HEK293 (cell line): ENCODE results near the gene ZNF438.

ENCODE experiments used
- CTCF ChIA-PET: fragments of 350-600 bp; formaldehyde crosslinking; extraction: SDS; loops from one replicate; lab custom pipeline; 2021; ENCODE audit warnings: antibody characterized with exemption; lab: Yijun Ruan, JAX
- POLR2A ChIA-PET: fragments of 300-600 bp; formaldehyde crosslinking; extraction: SDS; loops from one replicate; lab custom pipeline; 2020; ENCODE audit warnings: antibody characterized with exemption, inconsistent platforms; lab: Yijun Ruan, JAX
- H3K27ac ChIP-seq: fragments of 200-500 bp; sonication (Bioruptor generic); 2 replicates; pipeline ENCODE4 v1.5.1; 2014; ENCODE audit warnings: low read depth, low read length, control low read depth, inconsistent platforms; ENCODE audit errors: extremely low read depth
- H3K36me3 ChIP-seq, 2 experiments: fragments of 200-500 bp in 1 of 2; sonication (Bioruptor generic) in 1 of 2; 1 replicate in 1 of 2; 2 replicates in 1 of 2; pipeline ENCODE4 v1.5.1; 2014 to 2017; ENCODE audit warnings: inconsistent platforms in 2 of 2, low read length in 2 of 2; ENCODE audit not compliant: control insufficient read depth in 2 of 2, insufficient read depth in 1 of 2
- H3K4me1 ChIP-seq: fragments of 200-500 bp; sonication (Bioruptor generic); 2 replicates; pipeline ENCODE4 v1.5.1; 2014; ENCODE audit warnings: mild to moderate bottlenecking, low read length, inconsistent platforms; ENCODE audit not compliant: control insufficient read depth, insufficient read depth
- H3K4me3 ChIP-seq: 2 replicates; pipeline ENCODE4 v1.5.1; 2011; ENCODE audit warnings: low read depth, mild to moderate bottlenecking, control low read depth, low read length, moderate library complexity
- H3K9me3 ChIP-seq: fragments of 200-500 bp; sonication (Bioruptor generic); 2 replicates; pipeline ENCODE4 v1.5.1; 2014; ENCODE audit warnings: low read depth, low read length, inconsistent platforms; ENCODE audit not compliant: control insufficient read depth, insufficient read depth
- EGR2 ChIP-seq: fragments of 450-650 bp; formaldehyde crosslinking; IDR thresholded peaks from 2 replicates; pipeline ENCODE4 v1.5.1; 2016; ENCODE audit warnings: low read depth, missing biosample characterization, missing genetic modification characterization
- ELK4 ChIP-seq: IDR thresholded peaks from 2 replicates; pipeline ENCODE4 v1.6.1; 2011; ENCODE audit warnings: mild to moderate bottlenecking, low read depth, low read length, borderline replicate concordance
- HOXA7 ChIP-seq: sonication (generic); formaldehyde crosslinking; IDR thresholded peaks from 2 replicates; pipeline ENCODE4 v1.8.1; 2022; ENCODE audit warnings: missing genetic modification reagents, borderline replicate concordance
- IKZF3 ChIP-seq: fragments of 450-650 bp; IDR thresholded peaks from 2 replicates; pipeline ENCODE4 v1.5.0; 2018; ENCODE audit warnings: missing biosample characterization, mild to moderate bottlenecking, missing genetic modification characterization, moderate library complexity
- KLF1 ChIP-seq: fragments of 450-650 bp; formaldehyde crosslinking; IDR thresholded peaks from 2 replicates; pipeline ENCODE4 v1.5.1; 2016; ENCODE audit warnings: missing biosample characterization, missing genetic modification characterization
- OVOL3 ChIP-seq: fragments of 450-650 bp; formaldehyde crosslinking; IDR thresholded peaks from 2 replicates; pipeline ENCODE4 v1.5.1; 2016; ENCODE audit warnings: missing biosample characterization, missing genetic modification characterization
- REPIN1 ChIP-seq: fragments of 450-650 bp; formaldehyde crosslinking; IDR thresholded peaks from 2 replicates; pipeline ENCODE4 v1.5.1; 2017; ENCODE audit warnings: missing biosample characterization, missing genetic modification characterization, low read depth
- SCRT2 ChIP-seq: fragments of 450-650 bp; formaldehyde crosslinking; IDR thresholded peaks from 2 replicates; pipeline ENCODE4 v1.5.1; 2016; ENCODE audit warnings: missing biosample characterization, missing genetic modification characterization
- TCF7L2 ChIP-seq: IDR thresholded peaks from 2 replicates; pipeline ENCODE4 v1.6.1; 2011; ENCODE audit warnings: low read depth, mild to moderate bottlenecking, inconsistent platforms, low read length, moderate library complexity, borderline replicate concordance
- ZBTB1 ChIP-seq: fragments of 450-650 bp; formaldehyde crosslinking; IDR thresholded peaks from 2 replicates; pipeline ENCODE4 v1.5.1; 2016; ENCODE audit warnings: missing biosample characterization, missing genetic modification characterization
- ZBTB7A ChIP-seq: fragments of 450-650 bp; formaldehyde crosslinking; IDR thresholded peaks from 2 replicates; pipeline ENCODE4 v1.5.1; 2016; ENCODE audit warnings: low read depth, missing biosample characterization, missing genetic modification characterization
- ZEB2 ChIP-seq: fragments of 450-650 bp; formaldehyde crosslinking; IDR thresholded peaks from 2 replicates; pipeline ENCODE4 v1.5.1; 2016; ENCODE audit warnings: missing biosample characterization, missing genetic modification characterization
- ZFP41 ChIP-seq: fragments of 450-650 bp; formaldehyde crosslinking; IDR thresholded peaks from 2 replicates; pipeline ENCODE4 v1.5.1; 2016; ENCODE audit warnings: missing biosample characterization, missing genetic modification characterization, borderline replicate concordance
- ZNF157 ChIP-seq: fragments of 450-650 bp; formaldehyde crosslinking; IDR thresholded peaks from 2 replicates; pipeline ENCODE4 v1.5.1; 2016; ENCODE audit warnings: missing biosample characterization, missing genetic modification characterization
- ZNF175 ChIP-seq: fragments of 450-650 bp; formaldehyde crosslinking; IDR thresholded peaks from 2 replicates; pipeline ENCODE4 v1.5.1; 2016; ENCODE audit warnings: missing biosample characterization, missing genetic modification characterization
- ZNF223 ChIP-seq: fragments of 450-650 bp; formaldehyde crosslinking; IDR thresholded peaks from 2 replicates; pipeline ENCODE4 v1.5.1; 2016; ENCODE audit warnings: missing biosample characterization, missing genetic modification characterization
- ZNF366 ChIP-seq: fragments of 450-650 bp; formaldehyde crosslinking; conservative IDR thresholded peaks from 2 replicates; pipeline ENCODE4 v1.5.1; 2016; ENCODE audit warnings: missing biosample characterization, missing genetic modification characterization
- ZNF398 ChIP-seq: fragments of 450-650 bp; formaldehyde crosslinking; IDR thresholded peaks from 2 replicates; pipeline ENCODE4 v1.5.1; 2017; ENCODE audit warnings: missing biosample characterization, missing genetic modification characterization
- ZNF518A ChIP-seq: fragments of 450-650 bp; formaldehyde crosslinking; conservative IDR thresholded peaks from 2 replicates; pipeline ENCODE4 v1.5.1; 2016; ENCODE audit warnings: low read depth, missing biosample characterization, missing genetic modification characterization
- ZNF529 ChIP-seq: fragments of 450-650 bp; formaldehyde crosslinking; IDR thresholded peaks from 2 replicates; pipeline ENCODE4 v1.5.1; 2017; ENCODE audit warnings: missing genetic modification characterization, missing biosample characterization; ENCODE audit not compliant: insufficient replicate concordance
- ZNF621 ChIP-seq: fragments of 450-650 bp; formaldehyde crosslinking; IDR thresholded peaks from 2 replicates; pipeline ENCODE4 v1.5.1; 2017; ENCODE audit warnings: missing biosample characterization, missing genetic modification characterization
- ZNF639 ChIP-seq: fragments of 450-650 bp; formaldehyde crosslinking; IDR thresholded peaks from 2 replicates; pipeline ENCODE4 v1.5.1; 2016; ENCODE audit warnings: missing biosample characterization, missing genetic modification characterization
- ZNF701 ChIP-seq: fragments of 450-650 bp; formaldehyde crosslinking; IDR thresholded peaks from 2 replicates; pipeline ENCODE4 v1.5.1; 2016; ENCODE audit warnings: missing biosample characterization, missing genetic modification characterization
- ZNF768 ChIP-seq: fragments of 450-650 bp; formaldehyde crosslinking; IDR thresholded peaks from 2 replicates; pipeline ENCODE4 v1.5.1; 2018; ENCODE audit warnings: missing biosample characterization, mild to moderate bottlenecking, missing genetic modification characterization
- ZNF843 ChIP-seq: fragments of 450-650 bp; formaldehyde crosslinking; IDR thresholded peaks from 2 replicates; pipeline ENCODE4 v1.5.1; 2016; ENCODE audit warnings: missing biosample characterization, missing genetic modification characterization

The ZNF438 gene

GRCh38 chr10:31020209-31020608, 11.5 kb downstream of the ZNF438 start (continued):
- TF ChIP-seq ZBTB7A (tag by site-specific recombination) (no peak), ZEB2 (tag by site-specific recombination) (no peak), ZFP41 (tag by site-specific recombination) (no peak), ELK4 (no peak), IKZF3 (no peak), ZNF621 (tag by site-specific recombination) (no peak), SCRT2 (tag by site-specific recombination) (no peak), OVOL3 (tag by site-specific recombination) (no peak), ZBTB1 (tag by site-specific recombination) (no peak), EGR2 (tag by site-specific recombination) (no peak), ZNF175 (tag by site-specific recombination) (no peak), ZNF701 (no peak)

DNA sequence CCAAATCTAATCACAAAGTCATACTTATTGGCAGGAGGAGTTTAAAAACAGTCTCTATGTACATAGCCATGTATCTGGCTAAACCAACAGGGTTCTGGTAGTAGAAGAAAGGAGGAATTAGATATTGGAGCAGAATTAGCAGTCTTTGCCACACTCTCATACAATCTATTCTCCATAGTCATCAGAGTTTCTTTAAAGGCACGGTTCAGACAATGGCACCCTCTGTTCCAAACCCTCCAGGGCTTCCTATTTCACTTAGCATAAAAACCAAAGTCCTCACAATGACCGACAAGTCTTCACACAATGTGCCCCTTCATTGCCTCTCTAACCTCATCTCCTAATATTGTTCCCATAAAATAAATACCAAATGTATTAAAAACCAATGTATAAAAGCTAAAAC, 12.7 kb downstream of the ZNF438 start:
- ChIA-PET POLR2A (no interaction called here), CTCF (no interaction called here)
- H3K9me3 ChIP-seq: no peaks in the 10 kb centered on the region
- no peak overlapping the region for H3K4me3 ChIP-seq
- H3K36me3 ChIP-seq: no peaks in the 10 kb centered on the region
- TF ChIP-seq TCF7L2: no peak
- no peak for TF ChIP-seq IKZF3
- TF ChIP-seq ZNF843: no peak
- TF ChIP-seq REPIN1 (tag by site-specific recombination): no peak
- no peak for TF ChIP-seq ZNF398
- no peak for TF ChIP-seq ZNF768 (tag by site-specific recombination)
- TF ChIP-seq HOXA7 (CRISPR knock-in tag): no peak
- TF ChIP-seq ZNF366 (tag by site-specific recombination): no peak
- TF ChIP-seq ZNF518A: no peak
- TF ChIP-seq ZNF529: no peak
- TF ChIP-seq ZNF639 (tag by site-specific recombination): no peak
- no peak for TF ChIP-seq ZNF157
- no peak for TF ChIP-seq KLF1 (tag by site-specific recombination)
- no peak for TF ChIP-seq ZNF223
- no peaks in the 10 kb centered on the region for H3K4me1 ChIP-seq
- H3K27ac ChIP-seq: no peak overlapping the region
